Activated CD8-positive, alpha-beta memory T cell treated with anti-CD3 and anti-CD28 coated beads for 1 hour (primary cell): ENCODE measurements around the gene CAPZA2.
"Not testable (repeated sequence)": the region's sequence is repeated elsewhere in the genome, so short reads cannot be mapped to it uniquely, and the experiment has no call there.

Experiments
- DNase-seq, 2 donors: peaks; one replicate each; pipeline ENCODE4 v3.0.0-alpha.2; 2020; ENCODE audit warnings: low read depth in 1 of 2; ENCODE audit errors: extremely low read depth in 1 of 2

The CAPZA2 gene

DNA sequence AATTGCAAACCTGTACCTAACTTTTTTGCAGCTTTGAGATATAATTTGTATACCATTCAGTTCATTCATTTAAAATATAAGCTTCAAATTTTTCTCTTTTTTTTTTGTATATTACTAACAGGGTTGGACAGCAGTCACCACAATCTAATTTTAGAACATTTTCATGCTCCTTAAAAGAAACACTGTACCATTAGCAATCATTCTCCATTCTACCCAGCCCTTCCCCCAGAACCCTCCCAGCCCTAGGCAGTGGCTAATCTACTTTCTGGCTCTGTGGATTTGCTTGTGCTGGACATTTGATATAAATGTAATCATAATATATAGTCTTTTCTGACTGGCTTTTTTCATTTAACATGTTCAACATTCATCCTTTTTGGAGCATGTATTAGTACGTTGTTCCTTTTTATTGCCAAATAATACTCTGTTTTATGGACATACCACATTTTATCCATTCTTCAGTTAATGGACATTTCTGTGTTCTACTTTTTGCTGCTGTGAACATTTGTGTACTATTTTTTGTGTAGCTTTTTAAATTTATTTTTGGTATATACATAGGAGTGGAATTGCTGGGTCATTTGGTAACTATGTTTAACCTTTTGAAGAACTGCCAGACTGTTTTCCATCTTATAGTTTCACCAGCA lies 50.0 kb downstream of the CAPZA2 start:
- no peak for DNase-seq

- no peak for DNase-seq
These were observed 56.3 kb downstream of the CAPZA2 start for GRCh38 chr7:116918704-116919103.

DNA sequence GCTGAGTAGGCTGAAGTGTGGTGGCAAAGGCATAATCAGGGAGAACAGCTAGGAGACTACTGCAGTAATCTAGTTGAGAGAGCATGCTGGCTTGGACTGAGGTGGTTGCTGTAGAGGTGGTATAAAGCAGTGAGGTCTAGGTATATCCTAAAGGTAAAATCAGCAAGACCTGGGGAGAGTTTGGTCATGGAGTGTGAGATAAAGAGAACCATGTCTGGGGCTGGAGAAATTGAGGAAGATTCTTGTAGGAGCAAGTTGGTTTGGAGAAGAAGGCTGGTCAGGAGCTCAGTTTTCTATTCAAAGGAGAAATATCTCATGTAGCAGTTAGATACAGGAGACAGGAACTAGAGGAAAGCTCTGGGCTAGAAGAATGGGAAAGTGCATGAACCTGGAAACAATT lies 58.0 kb downstream of the CAPZA2 start:
- no peak for DNase-seq

GRCh38 chr7:116922545-116922944 lies 60.2 kb downstream of the CAPZA2 start:
- no peak for DNase-seq

DNA sequence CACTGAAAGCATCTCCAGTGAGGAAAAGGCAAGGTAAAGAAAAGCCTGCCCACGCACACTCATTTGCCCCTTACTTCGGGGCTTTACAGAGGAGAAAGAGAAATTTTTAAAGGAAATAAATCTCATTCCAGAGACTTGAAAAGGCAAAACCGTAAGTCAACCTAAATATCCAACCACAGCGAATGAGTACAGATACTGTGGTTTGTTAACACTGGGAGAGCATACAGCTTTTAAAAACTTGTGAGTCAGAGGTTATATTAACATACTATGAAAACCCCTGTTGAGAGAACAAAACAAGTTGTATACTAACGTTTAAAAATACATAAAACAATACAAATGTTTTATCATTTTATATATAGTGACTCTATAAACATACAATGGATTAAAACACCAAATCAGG lies 62.4 kb downstream of the CAPZA2 start:
- no peak for DNase-seq

- no peak for DNase-seq
These were observed 66.6 kb downstream of the CAPZA2 start for GRCh38 chr7:116929021-116929420.

- peak; percentile 41 to 63 for DNase-seq
These were observed 67.8 kb downstream of the CAPZA2 start for GRCh38 chr7:116929914-116930913.

- DNase-seq: no peak
These were observed 70.2 kb downstream of the CAPZA2 start for GRCh38 chr7:116932566-116932965.

- no peak for DNase-seq
These were observed 71.1 kb downstream of the CAPZA2 start for GRCh38 chr7:116933465-116933864.

DNA sequence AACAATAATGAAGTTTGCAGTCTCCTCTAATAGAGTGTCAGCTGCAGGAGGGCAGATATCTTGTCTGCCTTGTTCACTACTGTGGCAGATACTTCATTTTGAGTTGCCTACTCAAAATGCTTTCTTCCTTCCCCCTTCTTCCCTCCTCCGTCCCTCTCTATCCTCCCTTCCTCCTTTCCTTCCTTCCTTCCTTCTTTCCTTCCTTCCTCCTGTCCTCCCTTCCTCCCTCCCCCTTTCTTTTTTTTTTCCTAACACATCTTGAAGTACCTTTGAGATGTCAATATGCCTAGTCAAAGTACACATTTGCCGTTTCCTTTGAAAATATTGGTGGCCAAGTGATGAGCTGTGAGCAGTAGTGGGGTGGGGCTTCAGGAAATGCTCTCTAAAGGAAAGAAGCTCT lies 72.2 kb downstream of the CAPZA2 start:
- DNase-seq: no peak

DNA sequence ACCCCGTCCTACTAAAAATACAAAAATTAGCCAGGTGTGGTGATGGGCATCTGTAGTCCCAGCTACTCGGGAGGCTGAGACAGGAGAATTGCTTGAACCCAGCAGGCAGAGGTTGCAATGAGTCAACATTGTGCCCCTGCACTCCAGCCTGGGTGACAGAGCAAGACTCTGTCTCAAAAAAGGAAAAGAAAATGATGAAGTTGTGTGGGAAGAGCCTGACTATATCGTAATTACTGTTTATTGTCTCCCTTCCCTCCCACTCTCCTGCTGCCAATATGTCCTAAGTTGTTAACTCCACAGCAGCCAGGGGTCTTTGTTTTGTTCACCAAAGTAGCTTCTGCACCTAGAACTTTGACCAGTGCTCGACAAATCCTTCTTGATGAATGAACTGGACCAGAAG lies 74.5 kb downstream of the CAPZA2 start:
- DNase-seq: not testable (repeated sequence)

DNA sequence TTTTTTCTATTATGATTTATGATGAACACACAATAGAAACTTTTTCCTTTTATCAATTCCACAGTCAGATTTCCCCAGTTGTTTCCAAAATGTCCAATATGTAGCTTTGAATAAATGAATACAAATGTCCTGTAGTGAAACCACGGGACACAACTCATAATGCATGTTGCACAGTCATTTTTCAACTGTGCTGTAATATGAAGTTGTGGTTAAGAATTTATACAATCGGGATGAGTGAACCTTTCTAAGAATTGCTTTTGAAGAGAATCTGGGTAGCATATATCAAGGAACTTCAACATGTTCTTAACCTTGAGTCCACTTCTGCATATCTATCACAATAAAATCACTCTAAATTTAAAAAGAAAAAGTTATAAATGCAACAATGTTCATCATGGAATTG lies 76.3 kb downstream of the CAPZA2 start:
- no peak for DNase-seq

DNA sequence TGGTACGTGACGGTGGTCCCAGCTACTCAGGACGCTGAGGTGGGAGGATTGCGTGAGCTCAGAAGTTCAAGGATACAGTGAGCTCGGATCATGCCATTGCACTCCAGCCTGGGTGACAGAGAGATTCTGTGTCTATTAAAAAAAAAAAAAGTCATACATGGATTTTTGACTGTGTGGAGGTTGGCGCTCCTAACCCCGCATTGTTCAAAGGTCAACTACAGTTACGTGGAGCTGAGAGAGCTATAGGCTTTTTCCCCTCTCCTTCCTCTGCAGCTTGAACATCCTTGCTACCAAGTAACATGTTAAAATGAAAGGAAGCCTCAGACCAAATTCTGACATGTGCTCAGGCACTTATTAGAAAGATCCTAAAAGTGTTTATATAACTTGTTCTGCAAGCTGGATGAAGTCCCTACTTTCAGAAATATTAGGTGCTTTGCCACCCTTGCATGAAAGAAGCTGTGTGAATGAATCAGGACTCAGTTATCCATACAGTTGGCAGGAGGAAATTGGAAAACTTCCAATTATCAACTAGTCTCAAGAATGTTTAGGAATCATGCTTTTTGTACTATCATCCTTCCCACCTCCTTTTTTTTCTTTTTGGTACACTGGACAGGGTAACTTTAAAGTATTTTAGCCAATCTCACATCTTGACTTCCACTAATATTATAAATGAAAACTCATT lies 78.4 kb downstream of the CAPZA2 start:
- no peak for DNase-seq

DNA sequence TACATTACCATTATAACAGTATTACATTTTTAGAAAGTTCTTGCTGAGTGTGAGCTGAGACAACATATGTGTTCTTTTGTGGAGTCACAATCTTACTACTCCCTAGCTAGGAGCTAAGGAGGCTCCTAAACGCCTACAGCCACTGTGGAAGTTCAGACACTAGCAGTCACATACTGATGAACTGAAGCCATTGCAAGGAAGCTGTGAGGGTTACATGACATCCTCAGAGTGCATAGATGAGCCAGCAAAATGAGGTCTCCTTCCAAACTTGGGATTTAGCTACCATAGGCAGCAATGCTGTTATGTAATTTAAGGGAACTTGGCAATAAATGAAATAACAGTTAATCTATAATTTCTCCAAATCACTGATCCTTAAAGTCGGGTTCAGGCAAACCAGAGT lies 80.1 kb downstream of the CAPZA2 start:
- DNase-seq: no peak

DNA sequence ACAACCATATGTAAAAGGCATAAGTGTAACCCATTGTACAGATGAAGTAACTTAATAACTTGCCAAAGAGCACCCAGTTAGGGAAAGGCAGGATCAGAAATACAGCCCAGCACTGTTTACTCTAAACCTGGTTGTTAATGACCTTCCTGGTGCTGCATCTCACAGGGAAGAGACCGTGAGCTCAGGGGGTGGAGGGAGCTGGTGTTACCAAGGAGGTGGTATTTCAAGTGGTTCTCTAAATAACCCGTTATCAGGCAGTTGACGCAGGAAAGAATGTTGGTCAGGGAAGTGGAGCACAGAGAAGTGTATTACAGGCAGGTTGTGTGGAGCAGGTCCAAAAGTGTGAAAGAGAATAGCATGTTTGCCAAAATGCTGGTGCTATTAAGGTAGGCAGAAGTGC lies 86.5 kb downstream of the CAPZA2 start:
- DNase-seq: no peak

GRCh38 chr7:116949941-116950801 lies 87.8 kb downstream of the CAPZA2 start:
- DNase-seq: no peak

DNA sequence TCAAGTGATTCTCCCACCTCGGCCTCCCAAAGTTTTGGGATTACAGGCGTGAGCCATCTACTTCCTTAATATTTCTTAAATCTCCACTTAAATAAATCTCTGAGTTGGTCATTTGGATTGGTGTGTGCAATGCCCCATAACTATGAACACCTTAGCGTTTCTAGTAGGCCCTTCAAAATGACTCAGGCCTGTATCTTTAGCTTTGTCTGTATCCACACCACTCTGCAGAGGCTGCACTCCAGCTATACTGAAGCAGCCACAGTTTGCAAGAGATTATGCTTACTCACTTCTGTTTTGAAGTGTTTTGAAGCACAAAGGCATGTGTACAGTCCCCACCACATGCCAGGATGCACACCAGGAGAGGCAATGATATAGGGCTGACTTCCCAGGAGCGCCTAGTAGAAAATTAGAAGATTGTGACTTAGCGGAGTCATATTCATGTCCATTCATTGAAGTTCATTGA lies 88.5 kb downstream of the CAPZA2 start:
- no peak for DNase-seq

- DNase-seq: no peak
These were observed 89.2 kb downstream of the CAPZA2 start for GRCh38 chr7:116951366-116952292.

DNA sequence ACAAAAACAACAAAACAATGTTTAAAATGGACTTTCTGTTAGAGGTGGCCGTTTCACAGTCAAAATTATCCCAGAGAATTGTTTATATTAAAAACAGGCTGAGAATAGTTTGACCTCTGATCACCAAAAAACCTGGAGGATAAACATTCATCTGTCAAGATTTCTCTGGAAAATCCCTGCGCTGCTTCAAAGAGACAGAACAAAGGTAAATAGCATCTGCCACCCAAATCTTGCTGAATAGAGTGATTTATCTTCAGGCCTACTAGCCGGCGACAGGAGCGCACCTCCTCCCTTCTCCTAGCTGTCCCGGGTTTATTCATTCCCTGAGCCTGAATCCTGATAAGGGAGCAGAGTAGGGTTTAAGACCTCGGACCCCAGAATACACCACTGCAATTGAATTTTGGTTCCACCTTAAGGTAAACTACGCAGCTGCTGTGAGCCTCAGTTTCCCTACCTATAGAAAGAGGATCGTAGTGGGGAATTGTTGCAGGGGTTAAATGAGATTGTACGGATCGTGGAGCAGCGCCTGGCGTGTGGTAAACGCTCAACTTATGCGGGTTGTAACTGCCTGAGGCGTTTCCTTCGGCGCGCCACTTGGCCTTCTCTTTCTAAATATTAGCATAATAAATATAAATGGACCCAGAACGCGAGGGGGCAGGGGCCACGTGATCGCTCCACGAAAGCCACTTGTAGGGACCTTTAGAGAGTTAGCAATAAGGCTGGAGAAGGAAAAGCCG lies 90.4 kb downstream of the CAPZA2 start:
- no peak for DNase-seq
